GM12801 (cell line): ENCODE measurements around the gene NUP62.

ENCODE experiments used
- CTCF ChIP-seq: IDR thresholded peaks from one replicate; pipeline ENCODE4 v1.5.1; 2011; ENCODE audit warnings: control low read depth; ENCODE audit not compliant: insufficient read length; ENCODE audit errors: extremely low read depth

Gene NUP62

GRCh38 chr19:49933643-49934042 lies 4.3 kb upstream of the NUP62 start:
- TF ChIP-seq CTCF, result no peak

GRCh38 chr19:49932731-49933131 lies 3.4 kb upstream of the NUP62 start:
- TF ChIP-seq CTCF, result no peak

- no peak for TF ChIP-seq CTCF
These were observed 2.7 kb upstream of the NUP62 start for GRCh38 chr19:49932041-49932451.

- no peak for TF ChIP-seq CTCF
These were observed 2.2 kb upstream of the NUP62 start for GRCh38 chr19:49931293-49932040.

- no peak for TF ChIP-seq CTCF
These were observed 1.2 kb upstream of the NUP62 start for GRCh38 chr19:49930483-49931011.

GRCh38 chr19:49929611-49930482 lies 543 bp upstream of the NUP62 start:
- no peak for TF ChIP-seq CTCF

- no peak for TF ChIP-seq CTCF
These were observed 1.6 kb downstream of the NUP62 start for GRCh38 chr19:49927526-49928264.
